Measurements from ENCODE around the gene CACNA1C.

DNA sequence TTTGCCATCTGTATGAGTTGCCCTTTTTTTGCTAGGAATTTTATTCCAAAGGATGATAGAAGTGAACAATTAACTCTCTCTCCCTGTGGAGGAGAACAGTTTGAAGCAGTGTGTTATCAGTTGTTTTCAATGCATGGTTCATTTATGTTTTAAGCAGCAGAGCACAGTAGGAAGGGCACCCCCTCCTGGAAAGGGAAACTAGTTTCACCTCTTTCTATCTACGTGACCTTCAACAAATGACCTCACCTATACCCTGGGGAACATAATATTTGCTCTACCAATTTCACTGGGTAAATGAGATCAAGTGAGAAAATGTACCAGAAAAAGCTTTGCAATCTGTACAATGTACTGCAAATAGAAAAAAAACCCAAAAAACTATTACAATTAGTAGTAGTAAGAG, 43.2 kb upstream of the CACNA1C start:
- TF ChIP-seq, protein P1, sequence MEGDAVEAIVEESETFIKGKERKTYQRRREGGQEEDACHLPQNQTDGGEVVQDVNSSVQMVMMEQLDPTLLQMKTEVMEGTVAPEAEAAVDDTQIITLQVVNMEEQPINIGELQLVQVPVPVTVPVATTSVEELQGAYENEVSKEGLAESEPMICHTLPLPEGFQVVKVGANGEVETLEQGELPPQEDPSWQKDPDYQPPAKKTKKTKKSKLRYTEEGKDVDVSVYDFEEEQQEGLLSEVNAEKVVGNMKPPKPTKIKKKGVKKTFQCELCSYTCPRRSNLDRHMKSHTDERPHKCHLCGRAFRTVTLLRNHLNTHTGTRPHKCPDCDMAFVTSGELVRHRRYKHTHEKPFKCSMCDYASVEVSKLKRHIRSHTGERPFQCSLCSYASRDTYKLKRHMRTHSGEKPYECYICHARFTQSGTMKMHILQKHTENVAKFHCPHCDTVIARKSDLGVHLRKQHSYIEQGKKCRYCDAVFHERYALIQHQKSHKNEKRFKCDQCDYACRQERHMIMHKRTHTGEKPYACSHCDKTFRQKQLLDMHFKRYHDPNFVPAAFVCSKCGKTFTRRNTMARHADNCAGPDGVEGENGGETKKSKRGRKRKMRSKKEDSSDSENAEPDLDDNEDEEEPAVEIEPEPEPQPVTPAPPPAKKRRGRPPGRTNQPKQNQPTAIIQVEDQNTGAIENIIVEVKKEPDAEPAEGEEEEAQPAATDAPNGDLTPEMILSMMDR (IDR thresholded peaks at IDR 0.05), result no peak
- TF ChIP-seq POLR2A (IDR thresholded peaks at IDR 0.05), result no peak
- no peak for TF ChIP-seq POLR2AphosphoS5 (IDR thresholded peaks at IDR 0.05)

Data from suprapubic skin (tissue), 4 donors.